Stimulated activated naive CD8-positive, alpha-beta T cell treated with anti-CD3 and anti-CD28 coated beads, Interleukin-15, amount 100 ng/mL, for 72 hours (primary cell): ENCODE data around the gene TMPRSS11E.

ENCODE experiments used
- ATAC-seq: fragments of 150-1000 bp; cut with Tn5 transposase; 2 replicates; pipeline ENCODE4 v1.10.0; 2021; ENCODE audit warnings: mild to moderate bottlenecking, moderate library complexity
- DNase-seq, 2 donors: peaks; one replicate each; pipeline ENCODE4 v3.0.0; 2021 to 2022
- H3K27ac Mint-ChIP-seq, 2 donors: one replicate each; pipeline ENCODE4 v1.8.0; 2022; ENCODE audit warnings: mild to moderate bottlenecking in 2 of 2, mixed read lengths in 2 of 2, moderate library complexity in 2 of 2
- H3K27me3 Mint-ChIP-seq: one replicate; pipeline ENCODE4 v1.8.0; 2022; ENCODE audit warnings: mixed read lengths
- H3K4me1 Mint-ChIP-seq: one replicate; pipeline ENCODE4 v1.8.0; 2022; ENCODE audit warnings: mild to moderate bottlenecking, mixed read lengths
- H3K4me3 Mint-ChIP-seq, 2 donors: one replicate each; pipeline ENCODE4 v1.8.0; 2022; ENCODE audit warnings: mild to moderate bottlenecking in 2 of 2, mixed read lengths in 2 of 2, moderate library complexity in 1 of 2
- H3K9me3 Mint-ChIP-seq, 2 donors: one replicate each; pipeline ENCODE4 v1.8.0; 2022; ENCODE audit warnings: mixed read lengths in 2 of 2

Gene TMPRSS11E

DNA sequence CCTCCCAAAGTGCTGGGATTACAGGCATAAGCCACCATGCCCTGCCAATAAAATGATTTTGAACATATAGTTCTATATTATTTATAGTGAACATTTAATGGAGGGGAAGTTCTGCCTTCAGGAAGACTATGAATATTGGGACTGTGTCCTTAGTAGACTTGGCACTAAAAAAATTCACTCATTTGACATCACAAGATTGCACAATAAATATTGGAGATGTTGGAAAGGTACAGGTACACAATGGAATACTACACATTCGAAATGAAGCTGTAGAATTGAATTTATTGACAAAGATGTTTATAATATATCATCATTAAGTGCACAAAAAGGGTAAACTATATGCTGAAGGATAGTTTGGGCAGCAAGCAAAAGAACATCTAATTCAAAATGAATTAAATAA, 13.0 kb upstream of the TMPRSS11E start:
- no peak for DNase-seq
- no peak for ATAC-seq
- H3K4me3 Mint-ChIP-seq: no peak overlapping the region
- H3K27me3 Mint-ChIP-seq: no peaks in the 10 kb centered on the region
- H3K4me1 Mint-ChIP-seq: peaks cover 15% of the 10 kb centered on the region
- H3K27ac Mint-ChIP-seq: no peak overlapping the region
- H3K9me3 Mint-ChIP-seq: no peaks in the 10 kb centered on the region

DNA sequence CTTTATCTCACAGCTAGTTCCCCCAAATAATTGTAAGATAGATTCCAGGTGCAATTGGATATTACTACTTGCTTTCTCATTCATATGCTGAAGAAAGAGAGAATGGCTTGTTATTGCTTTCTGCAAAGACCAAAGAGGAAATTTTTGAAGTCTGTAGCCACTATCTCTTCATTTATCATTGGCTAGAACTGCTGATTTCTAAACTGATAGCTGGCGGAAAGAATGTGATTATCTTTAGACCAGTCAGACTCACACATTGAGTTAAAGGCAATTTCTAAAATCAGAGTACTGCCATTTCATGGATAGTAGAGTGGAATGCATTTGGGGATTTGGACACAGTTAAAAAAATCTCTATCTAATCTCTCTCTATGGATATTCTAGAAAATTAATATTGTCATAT, 12.4 kb upstream of the TMPRSS11E start:
- peaks cover 19% of the 10 kb centered on the region for H3K4me1 Mint-ChIP-seq
- ATAC-seq: no peak
- H3K4me3 Mint-ChIP-seq: no peak overlapping the region
- no peaks in the 10 kb centered on the region for H3K9me3 Mint-ChIP-seq
- no peak overlapping the region for H3K27ac Mint-ChIP-seq
- H3K27me3 Mint-ChIP-seq: no peaks in the 10 kb centered on the region
- DNase-seq: no peak

DNA sequence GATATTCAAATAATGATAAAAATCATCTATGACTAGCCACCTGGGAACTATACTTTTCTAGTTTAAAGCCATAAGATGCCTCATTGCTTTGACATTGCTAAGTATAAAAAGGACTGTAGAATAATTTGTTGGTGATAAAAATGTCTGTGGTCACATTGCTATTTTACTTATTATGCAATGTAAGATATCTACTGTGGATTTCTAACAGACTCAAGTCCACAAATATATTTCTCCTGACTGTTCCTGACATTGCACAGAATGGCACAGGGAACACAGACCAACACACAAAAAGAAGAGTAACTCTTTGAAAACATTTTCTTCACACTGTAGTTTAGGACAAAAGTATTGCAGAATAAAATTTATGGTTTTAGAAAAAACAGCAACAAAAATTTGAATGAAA, 2.2 kb upstream of the TMPRSS11E start:
- Mint-ChIP-seq H3K4me3 (no peak overlapping the region), H3K27me3 (no peaks in the 10 kb centered on the region), H3K4me1 (peaks cover 32% of the 10 kb centered on the region), H3K9me3 (peaks cover 0 to 7% of the 10 kb centered on the region in 2 donors), H3K27ac (no peak overlapping the region)
- ATAC-seq: no peak
- no peak for DNase-seq

DNA sequence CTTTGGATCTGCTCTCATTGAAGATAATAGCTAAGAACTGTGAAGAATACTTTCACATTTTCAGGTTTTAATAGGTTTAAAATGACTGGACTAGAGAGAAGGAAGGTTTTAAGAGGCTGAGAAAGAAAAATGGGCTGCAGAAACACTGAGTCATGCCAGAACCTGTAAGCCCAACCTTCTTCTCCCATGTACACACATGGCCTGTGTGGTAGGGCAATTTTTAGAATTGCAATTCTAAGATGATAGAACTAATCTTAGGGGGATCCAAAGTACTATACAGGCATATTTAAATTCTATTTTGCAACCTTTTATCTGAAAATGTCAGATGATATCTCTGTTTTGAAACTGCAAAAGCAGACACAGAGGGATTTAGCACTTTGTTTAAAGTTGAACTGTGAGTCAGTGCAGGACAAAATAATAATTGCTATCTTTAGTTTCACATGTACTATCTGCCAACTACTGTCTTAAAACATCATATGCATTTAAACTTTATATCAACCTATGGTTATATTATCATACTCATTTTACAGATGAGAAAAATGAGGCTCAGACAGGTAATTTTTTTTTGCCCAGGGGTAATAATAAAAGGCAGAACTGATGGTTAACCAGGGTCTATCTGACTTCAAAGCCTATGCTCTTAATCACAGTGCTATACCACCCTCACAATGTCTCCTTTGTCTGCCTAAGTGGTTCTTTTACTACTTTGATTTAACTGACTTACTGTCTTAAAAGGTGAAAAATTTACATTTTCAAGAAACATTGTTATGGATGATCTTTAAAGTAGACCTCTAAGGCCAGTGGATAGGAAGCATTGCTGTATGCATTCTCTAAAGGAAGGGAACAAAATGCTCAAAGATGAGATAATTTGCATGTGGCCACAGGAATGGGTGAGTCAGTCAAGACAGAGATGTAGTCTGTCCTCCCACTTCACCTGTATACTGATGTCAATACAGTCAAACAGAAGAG, 4.3 kb downstream of the TMPRSS11E start:
- Mint-ChIP-seq H3K27me3 (no peaks in the 10 kb centered on the region), H3K4me1 (peaks cover 40% of the 10 kb centered on the region), H3K4me3 (peak overlapping the region in 1 of 2 donors; percentile 23), H3K9me3 (no peaks in the 10 kb centered on the region), H3K27ac (no peak overlapping the region)
- ATAC-seq (peak; percentile 92), DNase-seq (no peak)

DNA sequence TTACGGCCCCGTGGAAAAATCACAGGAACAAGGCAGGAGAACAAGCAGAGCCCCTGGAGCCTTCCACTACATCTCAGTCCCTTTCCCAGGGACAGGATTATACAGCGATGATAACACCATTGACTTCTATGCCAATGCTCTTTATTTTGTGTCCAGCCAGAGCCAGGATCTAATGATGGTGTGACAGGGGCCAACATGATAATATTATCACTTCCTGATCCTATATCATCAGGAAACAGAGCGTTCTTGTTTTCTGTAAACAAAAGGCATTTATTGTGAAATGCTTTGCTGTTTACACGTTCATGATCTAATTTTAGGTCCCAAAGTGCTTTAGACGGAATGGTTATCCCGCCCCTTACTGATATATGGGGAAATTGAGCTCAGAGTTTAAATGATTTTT, 12.8 kb downstream of the TMPRSS11E start:
- H3K9me3 Mint-ChIP-seq: no peaks in the 10 kb centered on the region
- no peak overlapping the region for H3K27ac Mint-ChIP-seq
- H3K4me1 Mint-ChIP-seq: peaks cover 5% of the 10 kb centered on the region

DNA sequence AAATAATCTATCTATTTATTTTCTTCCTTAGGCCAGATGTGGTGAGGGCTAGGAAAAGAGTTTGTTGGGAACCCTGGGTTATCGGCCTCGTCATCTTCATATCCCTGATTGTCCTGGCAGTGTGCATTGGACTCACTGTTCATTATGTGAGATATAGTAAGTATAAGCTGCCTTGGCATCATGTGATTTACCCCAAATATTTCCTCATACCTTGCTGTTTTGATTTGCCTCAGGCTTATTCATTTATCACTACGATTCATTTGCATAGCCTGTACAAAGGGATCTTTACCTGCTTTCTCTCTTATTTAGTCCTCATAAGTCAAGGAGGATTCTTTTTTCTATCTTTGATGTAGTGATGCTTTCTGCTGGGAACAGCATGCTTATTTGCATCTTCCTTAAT, 14.5 kb downstream of the TMPRSS11E start:
- Mint-ChIP-seq H3K4me3 (no peak overlapping the region), H3K4me1 (peaks cover 9% of the 10 kb centered on the region), H3K27me3 (no peaks in the 10 kb centered on the region), H3K9me3 (no peaks in the 10 kb centered on the region), H3K27ac (no peak overlapping the region)
- ATAC-seq (no peak), DNase-seq (no peak)

More for the DNA sequence above, 12.8 kb downstream of the TMPRSS11E start:
- no peaks in the 10 kb centered on the region for H3K27me3 Mint-ChIP-seq
- no peak overlapping the region for H3K4me3 Mint-ChIP-seq
- DNase-seq: no peak
- ATAC-seq: no peak

DNA sequence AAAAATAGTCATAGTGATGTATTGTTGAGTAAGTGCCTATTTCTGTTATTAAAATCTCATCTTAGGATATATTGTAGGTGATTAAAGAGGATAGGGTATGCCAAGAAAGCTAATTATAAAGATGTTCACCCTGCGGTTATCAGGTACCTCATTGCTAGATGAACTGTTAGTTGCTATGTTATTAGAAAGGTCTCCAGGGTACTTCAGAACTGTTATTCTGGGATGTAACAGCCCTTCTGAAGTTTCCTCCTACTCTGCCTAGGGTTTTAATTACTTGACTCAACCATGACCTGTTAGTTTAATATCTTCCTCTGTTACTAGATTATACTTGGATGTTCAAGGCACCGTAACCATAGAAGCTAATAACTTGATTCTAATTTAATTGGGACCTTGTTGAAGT, 15.4 kb downstream of the TMPRSS11E start:
- H3K4me1 Mint-ChIP-seq: peaks cover 9% of the 10 kb centered on the region
- DNase-seq (no peak), ATAC-seq (no peak)
- H3K9me3 Mint-ChIP-seq: no peaks in the 10 kb centered on the region
- H3K27ac Mint-ChIP-seq: no peak overlapping the region
- no peaks in the 10 kb centered on the region for H3K27me3 Mint-ChIP-seq
- H3K4me3 Mint-ChIP-seq: no peak overlapping the region

DNA sequence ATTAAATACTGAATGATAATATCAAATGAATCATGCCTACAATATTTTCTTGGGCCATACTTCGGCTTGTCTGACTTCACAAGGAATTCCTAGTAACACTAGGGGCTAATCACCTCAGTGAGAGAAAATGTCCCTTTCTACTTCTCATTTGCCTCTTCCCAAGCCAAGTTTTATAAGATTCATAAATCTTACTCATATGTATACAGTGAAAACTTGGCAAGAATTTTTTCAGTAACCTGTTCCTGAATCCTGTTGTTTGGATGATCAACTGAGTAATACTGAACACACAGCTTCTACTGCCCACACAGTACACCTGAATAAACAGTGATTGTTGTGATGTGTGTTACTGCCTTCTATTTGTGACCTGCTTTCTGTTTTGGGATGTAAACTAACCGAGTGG, 16.5 kb downstream of the TMPRSS11E start:
- DNase-seq (no peak), ATAC-seq (no peak)
- Mint-ChIP-seq H3K27me3 (no peaks in the 10 kb centered on the region), H3K4me3 (no peak overlapping the region), H3K4me1 (peaks cover 9% of the 10 kb centered on the region), H3K27ac (no peak overlapping the region), H3K9me3 (no peaks in the 10 kb centered on the region)

DNA sequence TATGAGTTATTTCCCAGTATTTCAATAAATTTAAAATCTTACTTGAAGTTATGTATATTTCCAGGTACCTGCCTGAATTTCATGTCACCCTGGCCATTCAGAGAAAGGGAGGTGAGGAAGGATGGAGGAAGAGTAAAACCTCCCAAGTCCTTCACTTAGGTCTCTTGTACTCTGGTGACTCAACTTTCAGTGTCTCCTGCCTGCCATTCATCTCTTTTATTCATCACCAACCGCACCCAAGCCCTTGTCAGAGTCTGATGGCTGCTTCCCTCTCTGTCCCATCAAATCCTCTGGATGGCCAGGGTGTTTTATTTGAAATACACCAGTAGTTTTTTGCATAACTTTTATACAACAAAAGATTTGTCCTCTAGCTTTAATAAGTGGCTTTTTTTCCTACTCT, 17.8 kb downstream of the TMPRSS11E start:
- peaks cover 0 to 6% of the 10 kb centered on the region in 2 donors for H3K9me3 Mint-ChIP-seq
- no peak overlapping the region for H3K4me3 Mint-ChIP-seq
- no peaks in the 10 kb centered on the region for H3K27me3 Mint-ChIP-seq
- DNase-seq (no peak), ATAC-seq (no peak)
- peaks cover 18% of the 10 kb centered on the region for H3K4me1 Mint-ChIP-seq
- no peak overlapping the region for H3K27ac Mint-ChIP-seq

DNA sequence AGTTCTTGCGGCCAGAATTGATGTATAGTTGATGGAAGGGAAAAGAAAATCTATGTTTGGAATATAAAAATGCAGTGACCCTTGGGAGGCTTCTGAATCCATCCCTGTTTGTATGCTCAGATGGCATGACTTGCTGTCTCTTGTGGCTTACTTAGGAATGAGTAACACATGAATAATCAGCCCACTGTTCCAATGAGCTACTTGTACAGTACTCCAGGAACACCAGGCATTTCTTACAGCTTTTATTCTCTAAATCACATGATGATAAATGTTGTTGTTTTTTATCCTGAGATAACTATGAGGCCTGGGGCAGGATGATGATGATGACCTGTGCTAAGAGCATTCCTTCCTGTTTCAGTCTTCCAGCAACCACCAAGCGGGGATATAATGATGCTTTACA, 18.9 kb downstream of the TMPRSS11E start:
- peaks cover 0 to 7% of the 10 kb centered on the region in 2 donors for H3K9me3 Mint-ChIP-seq
- DNase-seq (no peak), ATAC-seq (no peak)
- H3K4me3 Mint-ChIP-seq: no peak overlapping the region
- H3K4me1 Mint-ChIP-seq: peaks cover 19% of the 10 kb centered on the region
- H3K27ac Mint-ChIP-seq: no peak overlapping the region
- H3K27me3 Mint-ChIP-seq: no peaks in the 10 kb centered on the region

DNA sequence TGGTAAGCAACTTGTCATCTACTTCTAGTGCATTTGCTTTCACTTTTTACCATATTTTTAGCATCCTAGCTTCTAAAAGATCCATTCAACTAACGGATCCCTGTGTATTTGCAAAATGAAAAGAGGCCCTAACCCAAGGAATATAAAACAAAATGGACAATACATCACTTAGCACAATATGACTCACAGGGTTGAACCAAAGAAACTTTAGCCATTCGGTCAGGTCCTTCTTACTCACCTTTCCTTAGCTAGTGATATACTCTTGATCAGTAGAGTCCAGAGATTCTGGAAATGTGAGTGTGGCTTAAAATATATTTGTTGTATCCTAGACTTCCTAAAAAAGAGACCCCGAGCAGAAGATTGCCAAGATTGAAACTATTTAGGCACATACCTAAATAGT, 19.5 kb downstream of the TMPRSS11E start:
- Mint-ChIP-seq H3K4me1 (peaks cover 19% of the 10 kb centered on the region), H3K9me3 (peaks cover 0 to 7% of the 10 kb centered on the region in 2 donors), H3K4me3 (no peak overlapping the region), H3K27ac (no peak overlapping the region), H3K27me3 (no peaks in the 10 kb centered on the region)
- DNase-seq (no peak), ATAC-seq (no peak)

DNA sequence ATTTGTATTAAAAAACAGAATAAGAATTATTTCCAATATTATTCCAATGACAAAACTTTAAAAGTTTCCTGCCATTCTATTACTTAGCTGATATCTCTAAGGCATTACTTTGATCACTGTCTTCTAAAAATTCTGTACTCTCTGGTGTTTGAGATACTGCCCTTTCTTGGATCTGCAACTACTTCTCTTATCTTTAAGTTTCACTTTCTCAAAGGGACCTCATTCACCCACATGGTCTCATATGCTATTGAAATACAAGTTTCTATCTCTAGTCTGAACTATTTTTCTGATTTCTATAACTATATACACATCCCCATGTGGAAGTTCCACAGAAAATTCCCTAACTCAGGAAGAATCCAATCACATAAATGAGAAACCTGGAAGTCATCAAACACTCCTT, 22.2 kb downstream of the TMPRSS11E start:
- Mint-ChIP-seq H3K4me1 (peaks cover 19% of the 10 kb centered on the region), H3K9me3 (peaks cover 0 to 7% of the 10 kb centered on the region in 2 donors), H3K4me3 (no peak overlapping the region), H3K27me3 (no peaks in the 10 kb centered on the region), H3K27ac (no peak overlapping the region)
- no peak for DNase-seq
- no peak for ATAC-seq

DNA sequence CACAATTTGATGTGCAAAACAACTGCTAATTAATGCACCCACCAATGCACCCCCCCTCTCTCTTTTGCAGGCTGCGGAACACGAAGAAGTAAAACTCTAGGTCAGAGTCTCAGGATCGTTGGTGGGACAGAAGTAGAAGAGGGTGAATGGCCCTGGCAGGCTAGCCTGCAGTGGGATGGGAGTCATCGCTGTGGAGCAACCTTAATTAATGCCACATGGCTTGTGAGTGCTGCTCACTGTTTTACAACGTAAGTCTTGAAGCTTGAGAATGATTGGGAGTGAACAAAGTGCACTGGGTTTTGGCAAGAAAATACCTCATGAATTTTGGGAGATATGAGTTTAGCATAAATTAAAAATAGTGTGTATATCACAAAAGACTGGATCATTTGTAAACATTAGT, 28.9 kb downstream of the TMPRSS11E start:
- ATAC-seq (no peak), DNase-seq (no peak)
- H3K27me3 Mint-ChIP-seq: no peaks in the 10 kb centered on the region
- H3K9me3 Mint-ChIP-seq: no peaks in the 10 kb centered on the region
- no peaks in the 10 kb centered on the region for H3K4me1 Mint-ChIP-seq
- H3K27ac Mint-ChIP-seq: no peak overlapping the region
- H3K4me3 Mint-ChIP-seq: no peak overlapping the region

DNA sequence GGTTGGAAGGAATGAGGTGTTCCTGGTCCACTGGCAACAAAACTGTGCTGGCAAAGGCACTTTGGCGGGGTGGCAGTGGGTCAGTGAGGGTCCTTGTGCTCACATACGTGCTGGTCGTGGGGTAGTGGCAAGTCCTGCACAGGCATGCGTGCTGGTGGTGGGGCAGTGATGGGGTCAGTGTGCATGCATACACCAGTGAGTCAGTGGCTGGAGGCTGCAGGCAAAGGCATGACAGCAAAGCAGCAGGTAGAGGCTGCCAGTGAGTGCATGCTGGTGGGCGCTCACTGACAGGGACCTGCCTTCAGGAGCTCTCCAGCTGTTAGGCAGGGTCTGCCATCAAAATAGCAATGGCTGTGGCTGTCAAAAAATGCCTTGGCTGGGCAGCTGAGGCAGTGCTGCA, 42.1 kb downstream of the TMPRSS11E start:
- Mint-ChIP-seq H3K4me3 (no peak overlapping the region), H3K27ac (no peak overlapping the region), H3K27me3 (no peaks in the 10 kb centered on the region), H3K4me1 (peaks cover 9% of the 10 kb centered on the region), H3K9me3 (no peaks in the 10 kb centered on the region)
- ATAC-seq (no peak), DNase-seq (no peak)

DNA sequence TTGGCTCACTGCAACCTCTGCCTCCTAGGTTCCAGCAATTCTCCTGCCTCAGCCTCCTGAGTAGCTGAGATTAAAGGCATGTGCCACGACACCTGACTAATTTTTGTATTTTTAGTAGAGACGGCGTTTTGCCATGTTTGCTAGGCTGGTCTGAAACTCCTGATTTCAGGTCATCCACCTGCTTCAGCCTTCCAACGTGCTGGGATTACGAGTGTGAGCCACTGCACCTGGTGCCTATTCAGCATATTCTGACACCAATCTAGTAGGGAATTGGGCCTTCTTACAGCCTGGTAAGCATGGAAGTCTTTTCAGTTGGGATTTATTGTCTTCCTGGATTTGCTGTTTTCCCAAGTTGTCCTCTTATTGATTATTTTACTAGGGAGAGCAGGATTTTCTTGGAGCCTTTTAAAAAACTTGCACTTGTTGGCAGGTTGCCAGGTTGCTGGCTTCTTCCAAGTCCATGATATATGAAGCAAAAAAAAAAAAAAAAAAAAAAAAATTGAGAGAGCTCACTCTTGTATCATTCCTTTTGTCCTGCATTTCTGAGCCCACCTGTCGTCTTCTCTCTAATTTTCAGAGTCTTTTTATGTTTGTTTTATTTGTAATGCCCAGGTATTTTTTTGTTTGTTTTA, 43.7 kb downstream of the TMPRSS11E start:
- ATAC-seq (no peak), DNase-seq (no peak)
- H3K27me3 Mint-ChIP-seq: no peaks in the 10 kb centered on the region
- H3K4me1 Mint-ChIP-seq: peaks cover 12% of the 10 kb centered on the region
- H3K27ac Mint-ChIP-seq: peak overlapping the region in 1 of 2 donors; percentile 27
- H3K4me3 Mint-ChIP-seq: no peak overlapping the region
- H3K9me3 Mint-ChIP-seq: no peaks in the 10 kb centered on the region

DNA sequence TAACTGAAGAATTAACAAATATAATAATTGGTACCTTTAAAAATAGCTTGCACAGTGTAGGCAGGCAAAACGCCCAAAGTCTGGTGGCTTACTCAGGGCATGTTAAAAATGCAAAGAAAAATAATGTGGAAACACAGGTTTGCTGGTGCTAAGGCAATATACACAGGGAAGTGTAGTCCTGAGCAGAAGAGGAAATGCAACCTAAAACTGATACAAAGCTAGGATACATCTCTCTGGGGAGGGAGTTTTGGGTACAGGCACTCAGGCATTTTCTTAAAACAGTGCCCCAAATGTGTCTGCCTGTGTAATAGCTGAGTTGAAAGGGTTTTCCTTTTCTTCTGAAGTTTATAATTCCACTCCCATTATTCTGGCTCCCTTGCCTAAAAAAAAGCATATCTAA, 47.4 kb downstream of the TMPRSS11E start:
- ATAC-seq (no peak), DNase-seq (no peak)
- no peaks in the 10 kb centered on the region for H3K27me3 Mint-ChIP-seq
- no peak overlapping the region for H3K27ac Mint-ChIP-seq
- H3K4me1 Mint-ChIP-seq: peaks cover 6% of the 10 kb centered on the region
- no peaks in the 10 kb centered on the region for H3K9me3 Mint-ChIP-seq
- no peak overlapping the region for H3K4me3 Mint-ChIP-seq
